Spinal cord (tissue), 10 donors: ENCODE data around the gene TRIM62. TPM values are rescaled to one million over a fixed set of nuclear protein-coding genes. Genes with fewer than 3 reads are reported as not detected.

Experiments
- DNase-seq, 6 donors: peaks; one replicate each; pipeline versions ENCODE4 v3.0.0 to v3.0.0-alpha.2; 2013 to 2015; ENCODE audit warnings: low spot score in 6 of 6, low read depth in 4 of 6
- H3K27ac ChIP-seq: one replicate; pipeline ENCODE4 v1.5.1; 2013; ENCODE audit warnings: low read depth, low read length, control low read depth
- H3K27me3 ChIP-seq: one replicate; pipeline ENCODE4 v1.6.1; 2013; ENCODE audit warnings: low read length; ENCODE audit not compliant: control insufficient read depth, insufficient read depth
- H3K36me3 ChIP-seq: one replicate; pipeline ENCODE4 v1.6.1; 2013; ENCODE audit warnings: low read length; ENCODE audit not compliant: control insufficient read depth, insufficient read depth
- H3K4me1 ChIP-seq: one replicate; pipeline ENCODE4 v1.6.1; 2013; ENCODE audit warnings: low read length; ENCODE audit not compliant: control insufficient read depth, insufficient read depth
- H3K4me3 ChIP-seq: one replicate; pipeline ENCODE4 v1.5.1; 2013; ENCODE audit warnings: low read depth, low read length, control low read depth
- H3K9me3 ChIP-seq: one replicate; pipeline ENCODE4 v1.6.1; 2013; ENCODE audit warnings: low read length; ENCODE audit not compliant: control insufficient read depth, insufficient read depth
- WGBS: methylation state at CpG from one replicate; pipeline ENCODE4 v1.1.5; 2013; ENCODE audit warnings: missing lambda C conversion rate; ENCODE audit not compliant: insufficient coverage; 5-methylcytosine and 5-hydroxymethylcytosine counted together
- polyA plus RNA-seq, 2 donors: library from polyadenylated mRNA; unstranded; fragments of 120-200 nt; gene quantifications; one replicate each; pipeline ENCODE4 v1.2.1, GENCODE V29; 2013; ENCODE audit not compliant: insufficient read length in 2 of 2
- total RNA-seq, 2 donors: library from RNA; depleted of rRNA in 1 of 2; stranded (reverse); fragments of 120-200 nt in 1 of 2; fragments of >200 nt in 1 of 2; gene quantifications; one replicate each; pipeline versions ENCODE4 v1.2.3 to v1.2.4, GENCODE V29; 2013 to 2014
- donor health status: healthy.

TRIM62 gene
- total and polyA plus RNA-seq, 4 donors = 6.8 to 20.7 (median 14.7) TPM

- DNase-seq = no peak
- 80% methylated on average over 7 of the region's 7 CpGs for WGBS
- no peak overlapping the region for H3K27ac ChIP-seq
These were observed 85.4 kb downstream of the TRIM62 start for GRCh38 chr1:33096363-33097005.

More at GRCh38 chr1:33096363-33097005, 85.4 kb downstream of the TRIM62 start:
- H3K4me1 ChIP-seq = peaks cover 9% of the 10 kb centered on the region
- no peaks in the 10 kb centered on the region for H3K27me3 ChIP-seq
- no peak overlapping the region for H3K4me3 ChIP-seq
- H3K9me3 ChIP-seq = no peaks in the 10 kb centered on the region
- H3K36me3 ChIP-seq = peaks cover 28% of the 10 kb centered on the region

Other genes starting within 250 kb of the TRIM62 start
- 10 to 100 TPM; 13.6 to 22.1 TPM for gene RNF19B, start 217.2 kb downstream of the TRIM62 start, total RNA-seq
- 10 to 100 TPM; 33.4 to 35.5 TPM for gene RNF19B, start 217.2 kb downstream of the TRIM62 start, polyA plus RNA-seq
- gene AK2, start 145.2 kb downstream of the TRIM62 start, total RNA-seq = 100 to 1,000 TPM in 1 of 2 donors, 10 to 100 TPM in 1; 57.1 to 135 TPM
- 100 to 1,000 TPM; 110 to 126 TPM for gene AK2, start 145.2 kb downstream of the TRIM62 start, polyA plus RNA-seq
- 10 to 100 TPM; 15.1 to 20.6 TPM for gene AZIN2, start 100.9 kb downstream of the TRIM62 start, total RNA-seq
- 10 to 100 TPM; 31.1 to 33.2 TPM for gene AZIN2, start 100.9 kb downstream of the TRIM62 start, polyA plus RNA-seq
- gene ZNF362, start 74.4 kb upstream of the TRIM62 start, total RNA-seq = 10 to 100 TPM; 10.1 to 31.2 TPM
- gene ZNF362, start 74.4 kb upstream of the TRIM62 start, polyA plus RNA-seq = 10 to 100 TPM; 61.5 to 70.1 TPM
- not detected for gene A3GALT2, start 139.1 kb upstream of the TRIM62 start, total RNA-seq
- gene A3GALT2, start 139.1 kb upstream of the TRIM62 start, polyA plus RNA-seq = under 1 TPM; 0.33 to 0.57 TPM
- gene PHC2, start 249.1 kb upstream of the TRIM62 start, total RNA-seq = 10 to 100 TPM; 51.9 to 78.4 TPM
- 100 to 1,000 TPM; 105 to 111 TPM for gene PHC2, start 249.1 kb upstream of the TRIM62 start, polyA plus RNA-seq